Measurements from ENCODE around the gene FBXL19. TPM values are rescaled to one million over a fixed set of nuclear protein-coding genes. Genes with fewer than 3 reads are reported as not detected.

Gene FBXL19
- total and polyA plus RNA-seq, 2 donors (not counting 1 experiment from before 2014, with no cell fraction given) = 3.1 to 14.5 TPM

DNA sequence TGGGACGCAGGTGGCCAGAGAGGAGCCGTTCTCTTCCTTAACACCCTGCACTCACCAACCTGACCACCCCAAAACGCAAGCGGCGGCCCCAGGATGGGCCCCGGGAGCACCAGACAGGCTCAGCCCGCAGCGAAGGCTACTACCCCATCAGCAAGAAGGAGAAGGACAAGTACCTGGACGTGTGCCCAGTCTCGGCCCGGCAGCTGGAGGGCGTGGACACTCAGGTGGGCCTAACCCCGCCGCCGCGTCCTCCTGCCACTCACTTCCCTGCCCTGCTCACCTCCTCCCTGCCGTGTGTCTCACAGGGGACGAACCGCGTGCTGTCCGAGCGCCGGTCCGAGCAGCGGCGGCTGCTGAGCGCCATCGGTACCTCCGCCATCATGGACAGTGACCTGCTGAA, 57.1 kb downstream of the FBXL19 start:
- H3K36me3 ChIP-seq (ENCODE audit: control insufficient read depth, insufficient read depth, low read length) = peaks cover 24% of the 10 kb centered on the region
- no peak for TF ChIP-seq CTCF (conservative IDR thresholded peaks at IDR 0.05 in 1 of 2, IDR thresholded peaks at IDR 0.05 in 1 of 2; ENCODE audit: low read depth in 1 of 2, low read length in 2 of 2)
- no peak for TF ChIP-seq EZH2 (IDR thresholded peaks at IDR 0.05; ENCODE audit: low read length, missing control alignments)
- H2AFZ ChIP-seq (ENCODE audit: low read length) = no peak overlapping the region
- no peak overlapping the region for H3K27ac ChIP-seq (ENCODE audit: insufficient read depth, low read length)
- H4K20me1 ChIP-seq (ENCODE audit: control insufficient read depth, extremely low read depth, insufficient read depth, low read length) = no peaks in the 10 kb centered on the region
- DNase-seq (ENCODE audit: low read depth in 2 of 2) = no peak
- peaks cover 4% of the 10 kb centered on the region for H3K4me1 ChIP-seq (ENCODE audit: control insufficient read depth, extremely low read depth, insufficient read depth, low read length)
- no peaks in the 10 kb centered on the region for H3K27me3 ChIP-seq (ENCODE audit: control insufficient read depth, insufficient read depth, low read length)
- H3K9me3 ChIP-seq (ENCODE audit: control insufficient read depth, insufficient read depth, low read depth, low read length) = no peaks in the 10 kb centered on the region
- peak overlapping the region; percentile 2 for H3K9ac ChIP-seq (ENCODE audit: insufficient read depth, low read length)
- no peaks in the 10 kb centered on the region for H3K79me2 ChIP-seq (ENCODE audit: control insufficient read depth, insufficient read depth, low read length)
- no peak overlapping the region for H3K4me2 ChIP-seq (ENCODE audit: extremely low read depth, insufficient read depth, low read length)
- no peak overlapping the region for H3K4me3 ChIP-seq (replicated peaks in 1 of 4; ENCODE audit: control extremely low read depth in 1 of 4, insufficient read depth in 1 of 4, low read depth in 3 of 4, low read length in 4 of 4)

DNA sequence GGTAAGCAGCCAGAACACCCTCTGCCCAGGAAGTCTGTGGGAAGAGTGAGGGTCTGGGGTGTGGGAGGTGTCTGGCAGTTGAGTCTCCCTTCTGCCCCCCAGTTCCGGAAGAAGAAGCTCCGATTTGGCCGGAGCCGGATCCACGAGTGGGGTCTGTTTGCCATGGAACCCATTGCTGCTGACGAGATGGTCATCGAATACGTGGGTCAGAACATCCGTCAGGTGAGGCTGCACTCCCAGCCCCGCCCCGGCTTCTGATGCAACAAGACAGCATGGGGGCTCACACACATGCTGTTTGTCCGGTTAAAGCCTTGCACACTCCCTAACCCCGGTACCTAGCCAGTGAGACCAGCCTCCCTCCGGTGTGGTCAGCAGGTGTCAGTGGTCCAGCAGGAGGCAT, 57.6 kb downstream of the FBXL19 start:
- H4K20me1 ChIP-seq (ENCODE audit: control insufficient read depth, extremely low read depth, insufficient read depth, low read length) = no peaks in the 10 kb centered on the region
- H3K79me2 ChIP-seq (ENCODE audit: control insufficient read depth, insufficient read depth, low read length) = no peaks in the 10 kb centered on the region
- no peak for DNase-seq (ENCODE audit: low read depth in 2 of 2)
- no peak overlapping the region for H3K27ac ChIP-seq (ENCODE audit: insufficient read depth, low read length)
- H3K9ac ChIP-seq (ENCODE audit: insufficient read depth, low read length) = no peak overlapping the region
- peaks cover 24% of the 10 kb centered on the region for H3K36me3 ChIP-seq (ENCODE audit: control insufficient read depth, insufficient read depth, low read length)
- H3K4me2 ChIP-seq (ENCODE audit: extremely low read depth, insufficient read depth, low read length) = no peak overlapping the region
- no peak overlapping the region for H2AFZ ChIP-seq (ENCODE audit: low read length)
- H3K4me3 ChIP-seq (replicated peaks in 1 of 4; ENCODE audit: control extremely low read depth in 1 of 4, insufficient read depth in 1 of 4, low read depth in 3 of 4, low read length in 4 of 4) = no peak overlapping the region
- no peak for TF ChIP-seq EZH2 (IDR thresholded peaks at IDR 0.05; ENCODE audit: low read length, missing control alignments)
- TF ChIP-seq CTCF (conservative IDR thresholded peaks at IDR 0.05 in 1 of 2, IDR thresholded peaks at IDR 0.05 in 1 of 2; ENCODE audit: low read depth in 1 of 2, low read length in 2 of 2) = no peak
- peaks cover 9% of the 10 kb centered on the region for H3K4me1 ChIP-seq (ENCODE audit: control insufficient read depth, extremely low read depth, insufficient read depth, low read length)
- no peaks in the 10 kb centered on the region for H3K9me3 ChIP-seq (ENCODE audit: control insufficient read depth, insufficient read depth, low read depth, low read length)
- H3K27me3 ChIP-seq (ENCODE audit: control insufficient read depth, insufficient read depth, low read length) = no peaks in the 10 kb centered on the region

- no peak overlapping the region for H3K4me3 ChIP-seq (replicated peaks in 1 of 4; ENCODE audit: control extremely low read depth in 1 of 4, insufficient read depth in 1 of 4, low read depth in 3 of 4, low read length in 4 of 4)
- H3K36me3 ChIP-seq (ENCODE audit: control insufficient read depth, insufficient read depth, low read length) = peaks cover 28% of the 10 kb centered on the region
- H3K4me1 ChIP-seq (ENCODE audit: control insufficient read depth, extremely low read depth, insufficient read depth, low read length) = peaks cover 11% of the 10 kb centered on the region
- DNase-seq (ENCODE audit: low read depth in 2 of 2) = no peak
- H3K27me3 ChIP-seq (ENCODE audit: control insufficient read depth, insufficient read depth, low read length) = no peaks in the 10 kb centered on the region
- no peaks in the 10 kb centered on the region for H3K9me3 ChIP-seq (ENCODE audit: control insufficient read depth, insufficient read depth, low read depth, low read length)
- TF ChIP-seq CTCF (conservative IDR thresholded peaks at IDR 0.05 in 1 of 2, IDR thresholded peaks at IDR 0.05 in 1 of 2; ENCODE audit: low read depth in 1 of 2, low read length in 2 of 2) (no peak), EZH2 (IDR thresholded peaks at IDR 0.05; ENCODE audit: low read length, missing control alignments) (no peak)
- no peak overlapping the region for H3K9ac ChIP-seq (ENCODE audit: insufficient read depth, low read length)
- no peak overlapping the region for H2AFZ ChIP-seq (ENCODE audit: low read length)
- H3K79me2 ChIP-seq (ENCODE audit: control insufficient read depth, insufficient read depth, low read length) = no peaks in the 10 kb centered on the region
- H3K4me2 ChIP-seq (ENCODE audit: extremely low read depth, insufficient read depth, low read length) = no peak overlapping the region
- no peak overlapping the region for H3K27ac ChIP-seq (ENCODE audit: insufficient read depth, low read length)
- H4K20me1 ChIP-seq (ENCODE audit: control insufficient read depth, extremely low read depth, insufficient read depth, low read length) = no peaks in the 10 kb centered on the region
Measured at GRCh38 chr16:30982548-30983288, 59.3 kb downstream of the FBXL19 start.

Measured in fibroblast of lung (primary cell).